Heart left ventricle (tissue), 13 donors: Measurements from ENCODE around the gene EPHA7.

Experiments used
- POLR2A ChIP-seq, 2 donors: fragments of 450-650 bp; IDR thresholded peaks; one replicate each; pipeline ENCODE4 v1.6.1; 2017; ENCODE audit warnings: antibody characterized with exemption in 2 of 2, mild to moderate bottlenecking in 2 of 2, moderate library complexity in 2 of 2
- TF ChIP-seq, protein P1 (sequence below), 12 donors: fragments of 200-600 bp; sonication (generic) in 4 of 12; IDR thresholded peaks; one replicate each; pipeline versions ENCODE4 v1.5.0 to v1.8.0; 2018 to 2022; ENCODE audit warnings: antibody characterized with exemption in 12 of 12, mild to moderate bottlenecking in 5 of 12
- donor health status: ischemic (EF 13 %, LVEDD 7.1; RV severe dilation, severe dysfunction).
- donor health status: DM: no; HTN: yes; CAD: no.
- donor health status: DM: no; HTN: no; CAD: no.
- donor health status: ischemic (EF 25% LVEDD 6.9; RV normal size, moderate dysfunction).
- donor health status: ischemic (EF 25% LVEDD 5.7; RV mildly dilated, moderate dysfunction).
- donor health status: ischemic (EF 35%, LVEDD 5.7; RV mildly dilated, moderate dysfunction).
- donor health status: nonischemic (EF 11% LVEDD 7.7; RV severe dilation, severe dysfunction).
- donor health status: DM: yes; HTN: yes; CAD: no.
- donor health status: PGD.
- donor health status: ischemic (EF 29% LVEDD 5.4; RV normal size, mild dysfunction).
- donor health status: nonischemic (EF 23%, LVEDD 6.1; RV moderate dilation, normal function).

DNA sequence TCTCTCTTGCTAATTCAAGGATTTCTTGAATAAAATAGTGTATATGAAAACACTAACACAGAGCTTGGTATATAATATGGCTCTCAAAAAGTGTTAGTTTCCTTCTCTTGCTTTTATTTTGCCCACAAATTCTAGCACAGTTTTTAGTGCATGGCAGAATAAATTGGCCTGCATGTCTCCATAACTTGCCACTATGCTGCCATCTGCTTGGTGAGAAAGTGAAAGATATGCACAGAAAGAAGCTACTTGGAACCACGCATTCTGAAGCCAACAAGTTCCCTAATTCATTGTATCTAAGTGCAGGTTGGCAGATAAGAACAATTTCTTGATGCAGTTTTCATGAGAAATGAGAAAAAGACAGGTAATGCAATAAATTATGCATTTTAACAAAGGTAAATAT lies 101.2 kb downstream of the EPHA7 start:
- TF ChIP-seq, protein P1, sequence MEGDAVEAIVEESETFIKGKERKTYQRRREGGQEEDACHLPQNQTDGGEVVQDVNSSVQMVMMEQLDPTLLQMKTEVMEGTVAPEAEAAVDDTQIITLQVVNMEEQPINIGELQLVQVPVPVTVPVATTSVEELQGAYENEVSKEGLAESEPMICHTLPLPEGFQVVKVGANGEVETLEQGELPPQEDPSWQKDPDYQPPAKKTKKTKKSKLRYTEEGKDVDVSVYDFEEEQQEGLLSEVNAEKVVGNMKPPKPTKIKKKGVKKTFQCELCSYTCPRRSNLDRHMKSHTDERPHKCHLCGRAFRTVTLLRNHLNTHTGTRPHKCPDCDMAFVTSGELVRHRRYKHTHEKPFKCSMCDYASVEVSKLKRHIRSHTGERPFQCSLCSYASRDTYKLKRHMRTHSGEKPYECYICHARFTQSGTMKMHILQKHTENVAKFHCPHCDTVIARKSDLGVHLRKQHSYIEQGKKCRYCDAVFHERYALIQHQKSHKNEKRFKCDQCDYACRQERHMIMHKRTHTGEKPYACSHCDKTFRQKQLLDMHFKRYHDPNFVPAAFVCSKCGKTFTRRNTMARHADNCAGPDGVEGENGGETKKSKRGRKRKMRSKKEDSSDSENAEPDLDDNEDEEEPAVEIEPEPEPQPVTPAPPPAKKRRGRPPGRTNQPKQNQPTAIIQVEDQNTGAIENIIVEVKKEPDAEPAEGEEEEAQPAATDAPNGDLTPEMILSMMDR (IDR thresholded peaks at IDR 0.05), result no peak
- TF ChIP-seq POLR2A (IDR thresholded peaks at IDR 0.05), result no peak
